Measurements from ENCODE around the gene KPTN.

The KPTN gene

GRCh38 chr19:47432091-47432490 lies 51.9 kb downstream of the KPTN start:
- no peak for DNase-seq

- peak; percentile 37 to 52 for DNase-seq
Measured at GRCh38 chr19:47430041-47430802, 53.8 kb downstream of the KPTN start.

- no peak for DNase-seq
Measured at GRCh38 chr19:47429140-47429793, 54.8 kb downstream of the KPTN start.

GRCh38 chr19:47428177-47428894 lies 55.7 kb downstream of the KPTN start:
- DNase-seq: peak; percentile 87 to 90

GRCh38 chr19:47427241-47428176 lies 56.5 kb downstream of the KPTN start:
- peak; percentile 72 to 81 for DNase-seq
